ENCODE results near the gene PFDN5.
"Not testable (repeated sequence)": the region's sequence is repeated elsewhere in the genome, so short reads cannot be mapped to it uniquely, and the experiment has no call there.

PFDN5 gene

GRCh38 chr12:53328043-53328435 lies 32.7 kb downstream of the PFDN5 start:
- DNase-seq (ENCODE audit: low spot score), result no peak

- no peak for DNase-seq (ENCODE audit: low spot score)
Observed at GRCh38 chr12:53330671-53331070, 35.3 kb downstream of the PFDN5 start.

- not testable (repeated sequence) for DNase-seq (ENCODE audit: low spot score)
Observed at GRCh38 chr12:53332339-53332738, 37.0 kb downstream of the PFDN5 start.

- DNase-seq (ENCODE audit: low spot score), result no peak
Observed at GRCh38 chr12:53332744-53333143, 37.4 kb downstream of the PFDN5 start.

- DNase-seq (ENCODE audit: low spot score), result no peak
Observed at GRCh38 chr12:53333289-53333688, 37.9 kb downstream of the PFDN5 start.

GRCh38 chr12:53333845-53334244 lies 38.5 kb downstream of the PFDN5 start:
- DNase-seq (ENCODE audit: low spot score), result no peak

- no peak for DNase-seq (ENCODE audit: low spot score)
Observed at GRCh38 chr12:53334822-53335221, 39.5 kb downstream of the PFDN5 start.

GRCh38 chr12:53336181-53336681 lies 40.9 kb downstream of the PFDN5 start, which contains the start of gene SP7:
TSS of gene SP7 (minus strand) at chr12:53336354. CDS start at chr12:53335646, 708 bp downstream.
- DNase-seq (ENCODE audit: low spot score), result no peak

- DNase-seq (ENCODE audit: low spot score), result no peak
Observed at GRCh38 chr12:53338017-53338416, 42.7 kb downstream of the PFDN5 start.

GRCh38 chr12:53338916-53339315 lies 43.6 kb downstream of the PFDN5 start:
- no peak for DNase-seq (ENCODE audit: low spot score)

GRCh38 chr12:53340398-53340797 lies 45.1 kb downstream of the PFDN5 start:
- no peak for DNase-seq (ENCODE audit: low spot score)

- no peak for DNase-seq (ENCODE audit: low spot score)
Observed at GRCh38 chr12:53343449-53343848, 48.1 kb downstream of the PFDN5 start.

GRCh38 chr12:53343969-53344368 lies 48.6 kb downstream of the PFDN5 start:
- no peak for DNase-seq (ENCODE audit: low spot score)

GRCh38 chr12:53344487-53344823 lies 49.1 kb downstream of the PFDN5 start:
- DNase-seq (ENCODE audit: low spot score), result no peak

GRCh38 chr12:53344824-53345485 lies 49.6 kb downstream of the PFDN5 start:
- DNase-seq (ENCODE audit: low spot score), result peak; percentile 70

- no peak for DNase-seq (ENCODE audit: low spot score)
Observed at GRCh38 chr12:53345486-53346188, 50.3 kb downstream of the PFDN5 start.

GRCh38 chr12:53346491-53346890 lies 51.1 kb downstream of the PFDN5 start:
- DNase-seq (ENCODE audit: low spot score), result no peak

- DNase-seq (ENCODE audit: low spot score), result no peak
Observed at GRCh38 chr12:53347905-53348304, 52.6 kb downstream of the PFDN5 start.
